Cerebellar cortex (tissue), 1 donor: ENCODE measurements around the gene OR2V1.
"Not testable (repeated sequence)": the region's sequence is repeated elsewhere in the genome, so short reads cannot be mapped to it uniquely, and the experiment has no call there.

Source experiments
- DNase-seq: peaks from one replicate; pipeline ENCODE4 v3.0.0-alpha.2; 2015; ENCODE audit warnings: low spot score

OR2V1 gene

DNA sequence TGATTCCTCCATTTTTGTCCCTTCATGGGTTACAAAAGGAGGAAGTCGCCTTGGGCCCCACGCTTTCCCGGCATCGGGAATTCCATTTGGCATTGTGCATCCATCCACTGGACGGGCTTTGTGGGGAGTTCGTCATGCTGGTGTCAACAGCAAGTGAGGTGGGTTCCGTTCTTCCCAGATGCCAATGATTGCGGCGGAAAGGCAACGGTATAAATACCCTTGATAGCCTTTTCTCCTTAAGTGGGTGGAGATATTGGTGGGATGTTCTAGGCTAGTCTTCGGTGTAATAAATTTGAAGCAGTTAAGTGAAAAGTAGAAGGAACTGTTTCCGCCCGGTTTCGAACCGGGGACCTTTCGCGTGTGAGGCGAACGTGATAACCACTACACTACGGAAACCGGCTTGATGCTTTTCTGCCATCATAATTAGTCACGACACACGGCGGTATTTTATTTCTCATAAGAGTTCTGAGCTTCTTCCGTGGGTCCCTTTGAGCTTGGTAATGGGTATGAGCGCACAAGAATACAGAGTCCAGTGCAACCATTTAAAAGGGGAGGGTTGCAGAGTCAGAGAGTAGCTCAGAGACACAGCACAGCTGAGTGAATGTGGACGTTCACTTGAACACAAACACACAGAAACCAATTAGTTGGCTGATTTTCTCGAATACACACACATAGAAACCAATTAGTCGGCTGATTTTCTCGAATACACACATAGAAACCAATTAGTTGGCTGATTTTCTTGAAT lies 28.9 kb downstream of the OR2V1 start:
- DNase-seq = not testable (repeated sequence)

DNA sequence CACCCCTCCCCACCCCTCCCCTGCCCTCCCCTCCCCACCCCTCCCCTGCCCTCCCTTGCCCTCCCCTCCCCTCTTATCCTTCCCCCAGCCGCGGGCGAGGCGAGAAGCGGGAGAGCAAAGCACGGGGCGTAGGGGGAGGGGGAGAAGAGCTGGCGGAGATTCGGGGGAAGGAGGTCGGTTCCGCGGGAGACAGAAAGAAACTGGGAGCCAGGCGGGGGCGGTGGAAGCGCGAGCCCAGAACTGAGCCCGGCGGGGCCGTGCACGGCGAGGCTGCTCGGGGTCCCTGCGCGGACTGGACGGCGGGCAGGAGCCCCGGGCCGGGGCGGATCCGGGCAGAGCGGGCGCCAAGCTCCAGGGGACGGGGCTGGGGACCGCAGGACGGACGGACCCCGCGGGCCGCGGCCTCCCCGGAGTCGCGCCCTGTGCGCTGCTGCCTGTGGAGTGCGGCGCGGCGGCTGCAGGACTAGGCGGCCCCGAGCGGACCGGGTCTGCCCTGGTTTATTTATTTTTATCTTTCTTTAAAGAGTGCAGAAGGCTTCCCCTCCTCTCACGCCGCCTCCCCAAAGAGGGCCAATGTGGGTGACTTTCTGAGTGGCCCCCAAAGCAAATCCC lies 29.8 kb downstream of the OR2V1 start:
- not testable (repeated sequence) for DNase-seq

DNA sequence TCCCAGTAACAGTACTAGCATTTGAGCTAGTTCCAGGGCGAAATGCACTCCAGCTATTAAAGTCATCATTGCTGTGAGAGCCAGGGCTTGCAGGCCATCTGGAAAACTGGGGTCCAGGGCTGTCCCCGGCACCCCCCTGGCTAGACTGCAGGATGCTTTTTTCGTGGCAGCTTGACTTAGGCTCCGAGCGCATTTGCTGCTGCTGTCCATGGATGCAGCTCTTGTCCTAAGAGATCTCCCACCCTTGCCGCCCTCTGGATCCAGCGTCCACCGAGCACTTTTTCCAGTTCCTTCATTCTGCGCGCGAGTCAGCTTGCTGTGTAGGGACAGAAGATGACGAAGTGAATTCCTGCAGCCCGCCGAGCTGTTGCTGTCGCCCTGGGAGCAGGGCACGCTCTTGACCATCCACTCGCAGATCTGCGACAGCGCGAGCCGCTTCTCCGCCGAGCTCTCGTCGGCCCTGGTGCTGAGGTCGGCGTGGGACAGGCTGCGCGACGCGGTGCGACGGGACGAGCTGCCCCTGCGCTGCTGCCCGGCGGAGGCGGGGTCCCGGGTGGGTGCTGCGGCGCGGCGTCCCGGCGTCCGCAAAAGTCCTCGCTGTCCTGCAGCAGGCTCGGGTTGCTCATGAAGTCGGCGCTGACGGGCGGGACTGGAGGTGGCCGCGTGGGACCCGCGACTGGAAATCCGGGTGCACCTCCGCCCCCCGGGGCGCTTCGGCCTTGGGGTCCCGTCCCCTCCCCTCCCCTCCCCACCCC lies 30.7 kb downstream of the OR2V1 start:
- peak; percentile 56 for DNase-seq

DNA sequence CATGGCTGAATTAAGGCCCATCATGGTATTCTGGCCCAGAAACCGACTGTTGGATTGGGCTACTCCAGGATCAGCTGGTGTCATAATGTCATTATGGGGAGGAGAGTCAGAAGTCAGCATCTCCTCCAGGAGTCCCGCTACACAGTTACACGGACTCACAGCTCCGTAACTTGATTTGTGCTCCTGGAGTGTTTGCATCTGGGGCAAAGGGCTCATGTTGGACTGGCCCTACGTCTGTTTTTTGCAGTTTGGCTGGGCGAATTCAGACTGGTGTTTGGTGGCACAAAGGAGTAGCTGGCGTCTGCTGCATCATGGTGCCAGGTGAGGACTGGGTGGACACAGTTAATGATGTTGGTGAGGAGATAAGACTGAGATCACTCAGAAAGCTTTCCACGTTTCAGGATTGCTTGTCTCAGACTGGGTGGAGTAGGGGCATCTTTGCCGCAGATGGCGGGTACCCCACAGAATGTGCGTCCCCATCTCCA lies 31.3 kb downstream of the OR2V1 start:
- DNase-seq = peak; percentile 23

DNA sequence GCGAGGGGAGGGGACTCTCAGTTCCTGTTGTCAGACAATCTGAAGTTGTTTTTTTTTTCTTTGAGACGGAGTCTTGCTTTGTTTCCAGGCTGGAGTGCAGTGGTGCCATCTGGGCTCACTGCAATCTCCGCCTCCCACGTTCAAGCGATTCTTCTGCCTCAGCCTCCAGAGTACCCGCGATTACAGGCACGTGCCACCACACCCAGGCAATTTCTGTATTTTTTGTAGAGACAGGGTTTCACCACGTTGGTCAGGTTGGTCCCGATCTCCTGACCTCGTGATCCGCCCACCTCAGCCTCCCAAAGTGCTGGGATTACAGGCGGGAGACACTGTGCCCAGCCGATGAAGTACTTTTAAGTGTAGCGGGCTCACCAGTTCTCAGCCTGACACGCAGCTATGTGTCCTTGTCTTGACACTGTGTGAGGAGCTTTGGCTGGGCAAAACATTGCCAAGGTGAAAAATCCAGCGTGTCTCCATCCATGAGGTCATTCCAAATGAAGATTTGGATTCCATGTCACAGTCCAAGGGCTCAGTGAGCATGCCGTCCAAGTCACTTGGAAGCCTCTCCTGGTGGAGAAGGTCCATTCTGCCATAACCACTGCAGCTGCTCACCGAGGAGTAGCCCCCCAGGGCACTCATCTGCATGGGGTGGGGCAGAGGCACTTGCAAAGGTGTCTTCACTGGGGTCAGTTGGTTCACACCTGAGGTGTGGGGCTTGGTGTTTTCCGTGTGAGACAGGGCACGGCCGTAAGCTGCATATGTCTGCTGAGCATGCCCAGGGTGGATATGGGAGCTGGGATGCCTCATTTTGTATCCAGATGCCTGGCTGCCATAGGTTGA lies 32.0 kb downstream of the OR2V1 start:
- peak; percentile 36 for DNase-seq

DNA sequence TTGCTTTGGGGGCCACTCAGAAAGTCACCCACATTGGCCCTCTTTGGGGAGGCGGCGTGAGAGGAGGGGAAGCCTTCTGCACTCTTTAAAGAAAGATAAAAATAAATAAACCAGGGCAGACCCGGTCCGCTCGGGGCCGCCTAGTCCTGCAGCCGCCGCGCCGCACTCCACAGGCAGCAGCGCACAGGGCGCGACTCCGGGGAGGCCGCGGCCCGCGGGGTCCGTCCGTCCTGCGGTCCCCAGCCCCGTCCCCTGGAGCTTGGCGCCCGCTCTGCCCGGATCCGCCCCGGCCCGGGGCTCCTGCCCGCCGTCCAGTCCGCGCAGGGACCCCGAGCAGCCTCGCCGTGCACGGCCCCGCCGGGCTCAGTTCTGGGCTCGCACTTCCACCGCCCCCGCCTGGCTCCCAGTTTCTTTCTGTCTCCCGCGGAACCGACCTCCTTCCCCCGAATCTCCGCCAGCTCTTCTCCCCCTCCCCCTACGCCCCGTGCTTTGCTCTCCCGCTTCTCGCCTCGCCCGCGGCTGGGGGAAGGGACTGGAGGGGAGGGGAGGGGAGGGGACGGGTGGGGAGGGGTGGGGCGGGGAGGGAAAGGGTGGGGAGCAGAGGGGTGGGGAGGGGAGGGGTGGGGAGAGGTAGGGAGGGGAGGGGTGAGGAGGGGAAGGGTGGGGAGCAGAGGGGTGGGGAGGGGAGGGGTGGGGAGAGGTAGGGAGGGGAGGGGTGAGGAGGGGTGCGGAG lies 33.0 kb downstream of the OR2V1 start:
- not testable (repeated sequence) for DNase-seq

DNA sequence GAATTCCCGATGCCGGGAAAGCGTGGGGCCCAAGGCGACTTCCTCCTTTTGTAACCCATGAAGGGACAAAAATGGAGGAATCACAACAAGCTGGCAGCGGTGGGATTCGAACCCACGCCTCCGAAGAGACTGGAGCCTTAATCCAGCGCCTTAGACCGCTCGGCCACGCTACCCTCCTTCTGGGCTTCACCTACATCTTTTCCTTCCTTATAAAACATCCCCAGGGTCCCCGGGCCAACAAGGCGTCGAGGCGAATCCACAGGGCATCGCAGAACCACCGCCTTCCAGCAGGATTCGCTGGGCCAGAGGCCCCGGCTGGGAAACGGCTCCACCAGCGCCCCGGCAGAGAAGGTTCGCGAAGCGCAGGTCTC lies 33.6 kb downstream of the OR2V1 start:
- DNase-seq = not testable (repeated sequence)

DNA sequence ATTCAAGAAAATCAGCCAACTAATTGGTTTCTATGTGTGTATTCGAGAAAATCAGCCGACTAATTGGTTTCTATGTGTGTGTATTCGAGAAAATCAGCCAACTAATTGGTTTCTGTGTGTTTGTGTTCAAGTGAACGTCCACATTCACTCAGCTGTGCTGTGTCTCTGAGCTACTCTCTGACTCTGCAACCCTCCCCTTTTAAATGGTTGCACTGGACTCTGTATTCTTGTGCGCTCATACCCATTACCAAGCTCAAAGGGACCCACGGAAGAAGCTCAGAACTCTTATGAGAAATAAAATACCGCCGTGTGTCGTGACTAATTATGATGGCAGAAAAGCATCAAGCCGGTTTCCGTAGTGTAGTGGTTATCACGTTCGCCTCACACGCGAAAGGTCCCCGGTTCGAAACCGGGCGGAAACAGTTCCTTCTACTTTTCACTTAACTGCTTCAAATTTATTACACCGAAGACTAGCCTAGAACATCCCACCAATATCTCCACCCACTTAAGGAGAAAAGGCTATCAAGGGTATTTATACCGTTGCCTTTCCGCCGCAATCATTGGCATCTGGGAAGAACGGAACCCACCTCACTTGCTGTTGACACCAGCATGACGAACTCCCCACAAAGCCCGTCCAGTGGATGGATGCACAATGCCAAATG lies 34.1 kb downstream of the OR2V1 start:
- not testable (repeated sequence) for DNase-seq

DNA sequence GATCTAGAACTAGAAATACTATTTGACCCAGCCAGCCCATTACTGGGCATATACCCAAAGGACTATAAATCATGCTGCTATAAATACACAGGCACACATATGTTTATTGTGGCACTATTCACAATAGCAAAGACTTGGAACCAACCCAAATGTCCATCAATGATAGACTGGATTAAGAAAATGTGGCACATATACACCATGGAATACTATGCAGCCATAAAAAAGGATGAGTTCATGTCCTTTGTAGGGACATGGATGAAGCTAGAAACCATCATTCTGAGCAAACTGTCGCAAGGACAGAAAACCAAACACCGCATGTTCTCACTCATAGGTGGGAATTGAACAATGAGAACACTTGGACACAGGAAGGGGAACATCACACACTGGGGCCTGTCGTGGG lies 35.8 kb downstream of the OR2V1 start:
- DNase-seq = not testable (repeated sequence)

DNA sequence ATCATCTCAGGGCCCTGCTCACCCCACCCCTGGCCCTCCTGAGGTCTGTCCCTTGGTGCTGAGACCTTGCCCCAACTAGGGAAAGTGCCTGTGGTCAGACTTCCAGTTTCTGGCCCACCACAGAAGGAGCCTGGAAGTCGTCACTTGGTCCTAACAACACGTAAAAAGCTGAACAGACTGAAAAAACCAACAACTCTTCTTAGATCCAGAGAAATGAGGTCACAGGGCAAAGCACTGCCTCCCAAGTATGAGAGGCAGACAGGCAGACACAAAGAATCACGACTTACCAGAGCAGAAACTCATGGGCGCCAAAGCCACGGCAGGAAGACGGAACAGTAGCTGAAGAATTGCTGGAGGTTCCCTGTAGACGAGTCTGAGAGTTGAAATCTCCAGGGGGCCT lies 38.5 kb downstream of the OR2V1 start:
- DNase-seq = no peak

DNA sequence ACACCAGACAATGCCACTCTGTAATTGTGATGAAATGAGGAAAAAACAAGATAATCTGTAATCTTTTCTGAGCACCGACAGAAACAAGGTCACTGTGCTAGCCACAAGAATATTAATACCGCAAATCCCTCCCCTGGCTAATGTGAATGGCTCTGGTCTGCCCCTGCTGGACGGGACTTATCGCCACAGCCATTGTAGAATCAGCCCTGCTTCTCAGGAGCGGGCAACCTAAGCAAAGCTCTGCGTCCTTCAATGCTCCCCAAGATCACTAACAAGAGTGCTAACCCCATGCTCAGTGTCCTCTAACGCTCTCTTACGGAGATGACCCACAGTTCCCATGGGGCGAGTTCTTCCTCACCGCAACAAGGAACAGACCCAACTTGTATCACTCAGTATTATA lies 42.7 kb downstream of the OR2V1 start:
- peak; percentile 28 for DNase-seq

DNA sequence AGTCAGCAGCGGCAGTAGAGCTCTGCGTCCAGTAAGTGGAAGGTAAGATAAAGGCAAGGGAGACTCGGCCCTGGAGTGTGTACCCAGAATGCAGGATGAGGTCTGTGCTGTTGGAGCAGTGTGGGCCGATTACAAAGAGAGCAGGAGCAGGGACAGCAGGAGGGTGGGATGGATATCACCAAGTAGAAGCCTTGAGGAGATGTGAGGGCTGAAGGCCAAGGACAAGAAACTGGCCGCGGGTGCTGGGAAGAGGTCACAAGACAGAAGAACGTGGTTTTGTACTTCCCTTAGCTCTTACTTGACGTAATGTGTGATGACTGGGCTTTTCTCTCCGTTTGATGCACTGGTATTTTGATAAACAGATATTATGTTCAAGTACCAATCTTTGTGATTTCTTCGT lies 43.7 kb downstream of the OR2V1 start:
- DNase-seq = no peak

DNA sequence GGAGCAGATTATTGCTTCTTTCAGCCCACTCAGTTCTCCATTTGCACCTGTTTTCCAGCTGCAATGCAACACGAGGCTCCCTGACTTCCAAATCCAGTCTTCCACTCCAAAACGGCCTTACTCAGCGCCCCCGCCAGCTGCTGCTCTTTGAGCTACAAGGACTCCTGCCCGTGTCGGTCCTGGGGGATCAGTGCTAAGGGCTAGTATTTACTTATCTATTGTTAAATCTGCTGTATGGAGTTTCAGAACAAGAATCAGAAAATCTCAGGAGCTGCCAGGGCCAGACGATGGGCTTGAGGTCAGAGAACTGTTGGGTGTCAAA lies 44.1 kb downstream of the OR2V1 start:
- DNase-seq = no peak

DNA sequence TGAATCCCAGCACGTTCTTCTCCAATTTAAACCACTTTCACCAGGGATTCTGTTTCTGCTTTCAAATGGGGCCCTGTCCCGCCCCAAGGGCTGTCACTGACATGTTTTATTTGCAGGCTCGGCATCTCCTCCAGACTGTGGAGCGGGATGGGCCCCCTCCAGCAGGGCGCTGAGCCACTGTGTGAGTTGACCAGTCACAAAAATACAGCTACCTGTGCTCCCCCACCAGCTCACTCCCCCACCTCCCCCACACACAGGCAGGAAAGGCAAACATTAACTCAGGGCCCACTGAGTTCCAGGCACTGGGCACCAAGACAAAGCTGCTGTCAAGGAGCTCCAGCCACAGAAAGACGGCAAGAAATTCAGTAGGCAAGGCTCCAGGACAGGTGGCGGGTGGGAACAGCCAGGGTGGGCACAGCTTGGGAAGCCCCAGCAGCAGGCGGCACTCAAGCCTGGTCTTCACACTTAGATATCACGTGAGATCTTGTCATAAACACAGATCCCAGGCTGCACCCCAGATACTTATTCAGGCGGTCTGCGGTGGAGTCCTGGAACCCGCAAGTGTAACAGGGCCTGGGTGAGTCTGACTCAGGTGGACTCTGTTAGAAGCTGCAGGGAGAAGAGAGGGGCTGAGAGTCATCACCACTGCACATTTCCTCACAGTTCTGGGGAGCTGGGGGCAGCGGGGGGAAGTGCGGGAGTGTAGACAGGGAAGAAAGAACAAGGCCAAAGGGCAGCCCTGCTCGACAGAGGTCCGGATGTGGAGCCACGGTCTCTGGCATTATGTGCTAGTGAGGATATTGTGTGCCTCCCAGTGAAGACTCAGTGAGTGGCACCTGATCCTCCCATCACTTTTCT lies 44.7 kb downstream of the OR2V1 start:
- DNase-seq = no peak

DNA sequence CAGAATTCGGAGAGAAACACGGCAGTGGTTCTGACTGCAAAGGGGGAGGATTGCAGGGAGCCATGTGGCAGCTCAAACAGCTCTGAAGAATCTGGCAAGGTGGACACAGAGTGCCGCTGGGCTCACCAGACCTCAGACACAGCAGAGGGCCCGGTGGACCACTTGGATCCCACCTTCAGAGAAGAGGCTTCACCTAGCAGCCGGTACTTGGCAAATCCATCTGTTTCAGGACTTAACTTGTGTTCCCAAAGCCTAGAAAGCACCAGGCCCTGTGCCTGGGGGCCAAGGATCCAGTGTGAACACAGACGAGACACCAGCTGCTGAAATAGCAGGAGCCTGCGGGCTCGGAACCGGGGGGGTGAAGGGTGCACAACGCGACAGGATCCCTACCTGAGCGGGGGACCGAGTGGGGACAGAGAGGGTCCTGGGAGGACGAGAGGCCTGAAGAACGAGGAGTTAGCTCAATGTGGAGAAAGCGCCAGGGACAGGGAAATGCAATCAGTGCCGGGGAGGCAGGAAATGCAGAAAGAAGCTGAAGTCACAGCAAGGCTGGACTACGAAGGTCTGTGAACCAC lies 46.3 kb downstream of the OR2V1 start:
- DNase-seq = no peak

DNA sequence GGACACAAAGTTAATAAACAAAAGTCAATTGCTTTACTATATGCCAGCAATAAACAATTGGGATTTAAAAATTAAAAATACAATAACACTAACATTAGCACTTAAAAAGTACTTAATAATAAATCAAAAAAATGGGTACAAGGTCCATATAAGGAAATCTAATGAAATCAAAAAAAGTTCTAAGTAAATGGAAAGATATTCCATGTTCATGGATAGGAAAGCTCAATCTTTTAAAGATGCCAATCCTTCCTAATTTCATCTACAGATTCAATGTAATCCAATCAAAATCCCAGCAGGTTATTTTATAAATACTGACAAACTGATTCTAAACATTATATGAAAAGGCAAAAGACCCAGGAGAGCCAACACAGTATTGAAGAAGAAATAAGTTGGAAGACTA lies 49.0 kb downstream of the OR2V1 start:
- DNase-seq = no peak

DNA sequence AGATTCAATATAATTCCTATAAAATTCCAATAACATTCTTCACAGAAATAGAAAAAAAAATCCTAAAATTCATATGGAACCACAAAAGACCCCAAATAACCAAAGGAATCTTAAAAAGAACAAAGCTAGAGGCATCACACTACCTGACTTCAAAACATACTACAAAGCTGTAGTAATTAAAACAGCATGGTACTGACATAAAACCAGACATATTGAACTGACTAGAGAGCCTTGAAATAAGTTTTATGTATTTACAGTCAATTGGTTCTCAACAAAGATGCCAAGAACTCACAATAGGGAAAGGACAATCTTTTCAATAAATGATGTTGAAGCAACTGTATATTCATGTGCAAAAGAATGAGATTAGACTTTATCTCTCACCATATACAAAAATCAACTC lies 54.0 kb downstream of the OR2V1 start:
- no peak for DNase-seq
